Lung (tissue), 12 donors: ENCODE data around the gene BCO1. TPM values are rescaled to one million over a fixed set of nuclear protein-coding genes. Genes with fewer than 3 reads are reported as not detected.

Experiments used
- ATAC-seq: fragments of 200-7000 bp; cut with Tn5 transposase; one replicate; pipeline ENCODE4 v1.9.1; 2020; ENCODE audit warnings: moderate number of reproducible peaks; ENCODE audit not compliant: insufficient read depth, low FRiP score
- DNase-seq, 3 donors: peaks; one replicate each; pipeline ENCODE4 v3.0.0-alpha.2; 2013 to 2017
- H3K27ac ChIP-seq, 2 donors: one replicate each; pipeline ENCODE4 v1.5.1; 2013; ENCODE audit warnings: mild to moderate bottlenecking in 2 of 2, moderate library complexity in 2 of 2, control low read depth in 1 of 2, inconsistent platforms in 1 of 2, low read depth in 1 of 2, low read length in 1 of 2
- H3K27me3 ChIP-seq, 3 donors: one replicate each; pipeline ENCODE4 v1.5.1; 2013; ENCODE audit warnings: low read length in 2 of 3; ENCODE audit not compliant: control insufficient read depth in 3 of 3, insufficient read depth in 3 of 3
- H3K36me3 ChIP-seq, 4 donors: one replicate each; pipeline ENCODE4 v1.5.1; 2013; ENCODE audit warnings: low read length in 4 of 4, mild to moderate bottlenecking in 1 of 4, moderate library complexity in 1 of 4; ENCODE audit not compliant: control insufficient read depth in 4 of 4, insufficient read depth in 4 of 4
- H3K4me1 ChIP-seq, 5 donors: one replicate each; pipeline ENCODE4 v1.5.1; 2013; ENCODE audit warnings: low read length in 5 of 5, mild to moderate bottlenecking in 2 of 5, moderate library complexity in 1 of 5; ENCODE audit not compliant: control insufficient read depth in 5 of 5, insufficient read depth in 5 of 5
- H3K4me3 ChIP-seq: one replicate; pipeline ENCODE4 v1.5.1; 2013; ENCODE audit warnings: mild to moderate bottlenecking, control low read depth, moderate library complexity
- H3K9ac ChIP-seq, 2 donors: one replicate each; pipeline ENCODE4 v1.5.1; 2013; ENCODE audit warnings: low read length in 2 of 2, control low read depth in 1 of 2; ENCODE audit not compliant: insufficient read depth in 1 of 2
- H3K9me3 ChIP-seq, 4 donors: one replicate each; pipeline ENCODE4 v1.5.1; 2013; ENCODE audit warnings: low read length in 3 of 4, mild to moderate bottlenecking in 1 of 4, moderate library complexity in 1 of 4; ENCODE audit not compliant: control insufficient read depth in 4 of 4, insufficient read depth in 3 of 4
- CTCF ChIP-seq: IDR thresholded peaks from 2 replicates; pipeline ENCODE4 v1.5.1; 2012; ENCODE audit warnings: mild to moderate bottlenecking; ENCODE audit errors: control extremely low read depth, extremely low read depth
- WGBS, 2 donors: extraction: QIAGEN DNeasy Blood & Tissue Kit; methylation state at CpG; one replicate each; pipeline ENCODE4 v1.1.7; 2013; 5-methylcytosine and 5-hydroxymethylcytosine counted together
- polyA plus RNA-seq, 2 donors: library from polyadenylated mRNA; stranded (reverse); fragments of 200-250 nt; gene quantifications; one replicate each; pipeline ENCODE4 v1.2.1, GENCODE V29; 2013
- total RNA-seq, 2 donors: library from RNA; depleted of rRNA in 1 of 2; stranded (reverse); fragments of >200 nt in 1 of 2; gene quantifications; one replicate each; pipeline ENCODE4 v1.2.1, GENCODE V29; 2014 to 2021
- donor health status: control.
- donor health status: control.
- donor health status: Bipolar disorder and iron deficiency.
- donor health status: healthy.
- donor health status: DM: yes; HTN: yes; CAD: no.

Gene BCO1
- total and polyA plus RNA-seq, 4 donors: 0.06 to 0.77 (median 0.23) TPM

GRCh38 chr16:81266680-81267095 is 28.2 kb downstream of the BCO1 start:
- no peaks in the 10 kb centered on the region for H3K9me3 ChIP-seq
- no peak overlapping the region for H3K9ac ChIP-seq
- H3K36me3 ChIP-seq: no peaks in the 10 kb centered on the region
- WGBS, 2 donors: 64 to 79% methylated on average over 7 of the region's 7 CpGs
- DNase-seq (no peak), ATAC-seq (no peak)
- no peak overlapping the region for H3K4me3 ChIP-seq
- H3K27ac ChIP-seq: no peak overlapping the region
- H3K27me3 ChIP-seq: no peaks in the 10 kb centered on the region
- H3K4me1 ChIP-seq: peaks cover 0 to 30% (median 20%) of the 10 kb centered on the region in 5 donors
- TF ChIP-seq CTCF: no peak

GRCh38 chr16:81268509-81268908 is 30.0 kb downstream of the BCO1 start:
- no peak overlapping the region for H3K27ac ChIP-seq
- no peaks in the 10 kb centered on the region for H3K27me3 ChIP-seq
- H3K9ac ChIP-seq: no peak overlapping the region
- no peaks in the 10 kb centered on the region for H3K9me3 ChIP-seq
- no peaks in the 10 kb centered on the region for H3K36me3 ChIP-seq
- TF ChIP-seq CTCF: no peak
- no peak for ATAC-seq
- H3K4me1 ChIP-seq: peaks cover 0 to 29% (median 24%) of the 10 kb centered on the region in 5 donors
- DNase-seq: no peak
- no peak overlapping the region for H3K4me3 ChIP-seq
- WGBS, 2 donors: 94 to 95% methylated on average over 5 of the region's 5 CpGs

GRCh38 chr16:81273223-81273950 is 34.9 kb downstream of the BCO1 start:
- 80 to 82% methylated on average over 10 of the region's 10 CpGs for WGBS, 2 donors
- no peak overlapping the region for H3K4me3 ChIP-seq
- no peaks in the 10 kb centered on the region for H3K36me3 ChIP-seq
- no peak overlapping the region for H3K27ac ChIP-seq
- no peak for DNase-seq
- ATAC-seq: no peak
- H3K27me3 ChIP-seq: no peaks in the 10 kb centered on the region
- peaks cover 0 to 7% (median 5%) of the 10 kb centered on the region in 5 donors for H3K4me1 ChIP-seq
- no peak for TF ChIP-seq CTCF
- no peaks in the 10 kb centered on the region for H3K9me3 ChIP-seq
- no peak overlapping the region for H3K9ac ChIP-seq
